ENCODE data around the gene EFCAB6.

The EFCAB6 gene

GRCh38 chr22:43482318-43482625, 329.8 kb downstream of the EFCAB6 start:
- DNase-seq (ENCODE audit: low read depth, low spot score) = no peak

- peak; percentile 23 for DNase-seq (ENCODE audit: low read depth, low spot score)
These were observed 330.4 kb downstream of the EFCAB6 start for GRCh38 chr22:43481568-43482317.

- DNase-seq (ENCODE audit: low read depth, low spot score) = no peak
These were observed 332.1 kb downstream of the EFCAB6 start for GRCh38 chr22:43479962-43480361.

- no peak for DNase-seq (ENCODE audit: low read depth, low spot score)
These were observed 332.7 kb downstream of the EFCAB6 start for GRCh38 chr22:43479301-43479950.

Data from iPS DF 19.7 (cell line).